DND-41 (cell line): ENCODE results near the gene ALDH8A1.

ENCODE experiments used
- ATAC-seq: fragments of 200-7000 bp; cut with Tn5 transposase; 3 replicates; pipeline ENCODE4 v1.9.1; 2021; ENCODE audit warnings: low read depth; ENCODE audit not compliant: insufficient read depth
- DNase-seq: peaks from one replicate; pipeline ENCODE4 v3.0.0-alpha.2; 2020
- H2AFZ ChIP-seq: 2 replicates; pipeline ENCODE4 v1.6.0; 2012; ENCODE audit warnings: low read depth, low read length
- H3K27ac ChIP-seq: 2 replicates; pipeline ENCODE4 v1.5.1; 2012; ENCODE audit warnings: low read length, inconsistent platforms
- H3K27me3 ChIP-seq: fragments of 200-600 bp; sonication (generic); 2 replicates; pipeline ENCODE4 v1.6.0; 2012; ENCODE audit warnings: low read length, mild to moderate bottlenecking, inconsistent platforms; ENCODE audit not compliant: insufficient read depth, poor library complexity
- H3K36me3 ChIP-seq: 2 replicates; pipeline ENCODE4 v1.5.1; 2012; ENCODE audit warnings: low read length, inconsistent platforms; ENCODE audit not compliant: insufficient read depth
- H3K4me1 ChIP-seq: 2 replicates; pipeline ENCODE4 v1.5.1; 2012; ENCODE audit warnings: mild to moderate bottlenecking, low read length; ENCODE audit not compliant: insufficient read depth
- H3K4me2 ChIP-seq: 2 replicates; pipeline ENCODE4 v1.6.0; 2012; ENCODE audit warnings: mild to moderate bottlenecking, moderate library complexity, low read length, inconsistent platforms; ENCODE audit not compliant: insufficient read depth
- H3K4me3 ChIP-seq, 2 experiments: fragments of 200-600 bp in 1 of 2; shearing (Covaris generic) in 1 of 2; 2 replicates each; pipeline ENCODE4 v1.5.1; 2012 to 2016; ENCODE audit warnings: inconsistent platforms in 2 of 2, low read length in 2 of 2, mild to moderate bottlenecking in 2 of 2, low read depth in 1 of 2, moderate library complexity in 1 of 2
- H3K79me2 ChIP-seq: 2 replicates; pipeline ENCODE4 v1.6.0; 2012; ENCODE audit warnings: low read length, inconsistent platforms; ENCODE audit not compliant: insufficient read depth
- H3K9ac ChIP-seq: 2 replicates; pipeline ENCODE4 v1.6.0; 2012; ENCODE audit warnings: low read depth, mild to moderate bottlenecking, inconsistent platforms, low read length, moderate library complexity
- H3K9me3 ChIP-seq: 2 replicates; pipeline ENCODE4 v1.5.1; 2012; ENCODE audit warnings: low read length, moderate library complexity, mild to moderate bottlenecking, inconsistent platforms; ENCODE audit not compliant: insufficient read depth, severe bottlenecking
- H4K20me1 ChIP-seq: 2 replicates; pipeline ENCODE4 v1.6.0; 2012; ENCODE audit warnings: low read length; ENCODE audit not compliant: insufficient read depth
- EZH2 ChIP-seq: IDR thresholded peaks from 3 replicates; pipeline ENCODE4 v1.6.1; 2012; ENCODE audit warnings: borderline replicate concordance, low read depth, mild to moderate bottlenecking, moderate library complexity, low read length, inconsistent platforms; ENCODE audit not compliant: severe bottlenecking
- TF ChIP-seq, protein P1 (sequence below): IDR thresholded peaks from 2 replicates; pipeline ENCODE4 v1.5.1; 2012; ENCODE audit warnings: borderline replicate concordance, low read length, moderate library complexity, mild to moderate bottlenecking; ENCODE audit not compliant: poor library complexity, severe bottlenecking; ENCODE audit errors: extremely low read depth

ALDH8A1 gene

DNA sequence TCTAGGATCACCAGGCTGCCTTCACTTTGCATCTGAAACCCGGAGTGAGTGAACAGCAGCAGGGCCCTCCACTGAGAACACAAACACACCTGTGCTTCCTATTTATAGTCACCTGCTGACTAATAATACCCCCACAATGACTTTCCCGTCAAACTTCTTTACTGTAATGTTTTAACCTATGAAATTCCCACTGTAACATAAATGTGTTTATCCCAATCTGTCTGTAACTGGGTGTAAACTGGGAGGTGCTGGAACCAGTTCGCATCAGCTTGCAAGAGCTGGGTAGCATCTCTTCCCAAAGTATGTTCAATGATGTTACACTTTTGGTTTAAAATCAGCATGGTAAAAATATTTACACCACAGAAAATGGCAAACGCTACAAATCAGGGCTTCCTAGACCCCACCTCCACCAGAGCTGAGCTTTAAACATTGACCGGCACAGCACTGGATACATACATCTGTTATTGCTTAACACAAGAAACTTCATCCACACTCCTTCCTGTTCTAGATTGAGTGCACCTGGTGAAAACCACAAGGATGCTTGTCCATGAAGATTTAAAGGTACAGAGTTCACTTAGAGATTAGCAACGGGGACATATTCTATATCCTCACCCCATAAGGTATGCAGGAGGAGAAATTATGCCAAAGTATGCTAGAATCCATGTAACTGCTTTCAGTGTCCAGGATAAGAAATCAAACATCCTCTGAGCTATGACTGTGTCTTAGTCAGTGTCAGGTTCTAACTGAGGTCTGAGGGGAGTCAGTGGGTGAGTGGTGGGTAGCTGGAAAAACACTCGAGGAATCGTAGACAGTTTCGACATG lies 79.0 kb downstream of the ALDH8A1 start:
- TF ChIP-seq, protein P1, sequence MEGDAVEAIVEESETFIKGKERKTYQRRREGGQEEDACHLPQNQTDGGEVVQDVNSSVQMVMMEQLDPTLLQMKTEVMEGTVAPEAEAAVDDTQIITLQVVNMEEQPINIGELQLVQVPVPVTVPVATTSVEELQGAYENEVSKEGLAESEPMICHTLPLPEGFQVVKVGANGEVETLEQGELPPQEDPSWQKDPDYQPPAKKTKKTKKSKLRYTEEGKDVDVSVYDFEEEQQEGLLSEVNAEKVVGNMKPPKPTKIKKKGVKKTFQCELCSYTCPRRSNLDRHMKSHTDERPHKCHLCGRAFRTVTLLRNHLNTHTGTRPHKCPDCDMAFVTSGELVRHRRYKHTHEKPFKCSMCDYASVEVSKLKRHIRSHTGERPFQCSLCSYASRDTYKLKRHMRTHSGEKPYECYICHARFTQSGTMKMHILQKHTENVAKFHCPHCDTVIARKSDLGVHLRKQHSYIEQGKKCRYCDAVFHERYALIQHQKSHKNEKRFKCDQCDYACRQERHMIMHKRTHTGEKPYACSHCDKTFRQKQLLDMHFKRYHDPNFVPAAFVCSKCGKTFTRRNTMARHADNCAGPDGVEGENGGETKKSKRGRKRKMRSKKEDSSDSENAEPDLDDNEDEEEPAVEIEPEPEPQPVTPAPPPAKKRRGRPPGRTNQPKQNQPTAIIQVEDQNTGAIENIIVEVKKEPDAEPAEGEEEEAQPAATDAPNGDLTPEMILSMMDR = no peak
- TF ChIP-seq EZH2 = no peak
- peak overlapping the region; percentile 17 for H3K27ac ChIP-seq
- H3K79me2 ChIP-seq = no peaks in the 10 kb centered on the region
- H4K20me1 ChIP-seq = no peaks in the 10 kb centered on the region
- peak; percentile 97 for ATAC-seq
- H3K4me2 ChIP-seq = peak overlapping the region; percentile 35
- no peak overlapping the region; a peak in 1 of 4 replicates for H3K4me3 ChIP-seq
- no peaks in the 10 kb centered on the region for H3K36me3 ChIP-seq
- H3K27me3 ChIP-seq = no peaks in the 10 kb centered on the region
- H3K4me1 ChIP-seq = peaks cover 19% of the 10 kb centered on the region
- no peak overlapping the region for H3K9ac ChIP-seq
- peaks cover 10% of the 10 kb centered on the region for H3K9me3 ChIP-seq
- H2AFZ ChIP-seq = 0 out of 2 replicates have a peak overlapping the region, but pooled peaks have one; percentile 6
- DNase-seq = peak; percentile 53

DNA sequence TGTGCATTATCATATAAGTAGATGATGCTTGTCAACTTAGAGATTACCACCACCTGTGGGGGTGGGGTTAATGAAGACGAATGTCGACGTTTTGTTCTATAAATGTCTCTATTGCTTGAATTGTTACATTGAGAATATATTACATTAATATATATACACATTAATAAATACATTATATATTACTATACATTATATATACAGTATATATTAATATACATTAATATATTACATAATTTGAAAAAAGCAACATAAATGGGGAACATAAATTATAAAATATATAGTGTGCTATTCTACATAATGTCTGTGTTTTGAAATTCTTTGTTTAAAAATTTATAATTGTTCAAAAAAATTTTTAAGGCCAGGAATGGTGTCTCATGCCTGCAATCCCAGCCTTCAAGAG lies 81.1 kb downstream of the ALDH8A1 start:
- no peak overlapping the region for H3K4me2 ChIP-seq
- H3K79me2 ChIP-seq = no peaks in the 10 kb centered on the region
- H3K4me1 ChIP-seq = peaks cover 19% of the 10 kb centered on the region
- H2AFZ ChIP-seq = no peak overlapping the region
- no peaks in the 10 kb centered on the region for H3K27me3 ChIP-seq
- no peaks in the 10 kb centered on the region for H4K20me1 ChIP-seq
- no peak overlapping the region for H3K27ac ChIP-seq
- DNase-seq (no peak), ATAC-seq (no peak)
- TF ChIP-seq EZH2 = no peak
- TF ChIP-seq, protein P1 = no peak
- H3K4me3 ChIP-seq = no peak overlapping the region
- no peaks in the 10 kb centered on the region for H3K36me3 ChIP-seq
- no peaks in the 10 kb centered on the region for H3K9me3 ChIP-seq
- no peak overlapping the region for H3K9ac ChIP-seq
